ENCODE data around the gene SLC47A1. TPM values are rescaled to one million over a fixed set of nuclear protein-coding genes. Genes with fewer than 3 reads are reported as not detected.
A peak's percentile ranks its signal among the peaks of the same experiment; 100 is the strongest.

The SLC47A1 gene
- total and polyA plus RNA-seq, 2 of the 13 experiments (the other 11 are each of a cell fraction or from before 2014, with no cell fraction given), result 42.1 to 67.5 TPM

DNA sequence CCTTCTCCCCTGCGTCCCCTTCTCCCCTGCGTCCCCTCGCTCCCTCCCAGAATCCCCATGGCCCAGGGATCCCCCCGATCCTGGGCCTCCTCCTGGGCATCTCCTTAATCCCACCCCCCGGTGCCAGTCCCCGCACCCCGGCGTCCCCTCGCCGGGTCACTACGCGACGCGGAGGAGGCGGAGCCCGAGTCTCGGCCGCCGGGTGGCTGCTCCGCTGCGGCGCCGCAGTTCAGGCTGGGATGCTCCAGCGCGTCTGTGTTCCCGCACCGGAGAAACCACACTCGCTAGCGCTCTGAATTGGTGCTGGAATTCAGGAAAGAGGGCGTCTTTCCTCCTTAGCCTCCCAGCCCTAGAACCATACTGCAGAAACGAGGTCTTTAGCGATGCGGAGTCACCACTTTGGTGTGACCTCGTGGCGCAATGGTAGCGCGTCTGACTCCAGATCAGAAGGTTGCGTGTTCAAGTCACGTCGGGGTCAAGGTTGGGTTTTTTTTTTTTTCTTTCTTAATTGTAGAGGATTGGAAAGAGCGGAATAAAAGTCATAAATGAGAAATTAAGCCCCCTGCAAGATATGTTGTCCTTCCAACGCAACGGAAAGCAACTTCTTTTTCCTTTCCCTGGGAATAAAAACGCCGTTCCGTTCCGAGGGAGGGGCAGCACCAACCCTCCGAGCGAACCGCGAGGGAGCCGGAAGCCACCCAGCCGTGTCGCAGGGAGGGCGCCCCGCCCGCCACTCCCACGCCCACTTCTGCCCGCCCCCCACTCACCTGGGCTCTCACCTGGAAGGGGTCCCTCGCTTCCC, 25.7 kb upstream of the SLC47A1 start (continued):
- peak; percentile 88; the same call in 1 of the 2 replicates for TF ChIP-seq CAMTA2 (CRISPR knock-in tag; IDR thresholded peaks at IDR 0.05; ENCODE audit: borderline replicate concordance)
- TF ChIP-seq HDAC2 (CRISPR knock-in tag; IDR thresholded peaks at IDR 0.05), result peak; percentile 72; the same call in 1 of the 2 replicates
- TF ChIP-seq KLF15 (CRISPR knock-in tag; IDR thresholded peaks at IDR 0.05; ENCODE audit: borderline replicate concordance), result 0 out of 2 replicates have a peak, but pooled peaks have one; percentile 51
- TF ChIP-seq SP140L (CRISPR knock-in tag; IDR thresholded peaks at IDR 0.05; ENCODE audit: borderline replicate concordance), result 0 out of 2 replicates have a peak, but pooled peaks have one; percentile 44
- peak; percentile 41; the same call in 1 of the 2 replicates for TF ChIP-seq THRA (CRISPR knock-in tag; IDR thresholded peaks at IDR 0.05; ENCODE audit: borderline replicate concordance)
- 0 out of 2 replicates have a peak, but pooled peaks have one; percentile 41 for TF ChIP-seq BCL3 (CRISPR knock-in tag; IDR thresholded peaks at IDR 0.05)
- TF ChIP-seq, protein P1, sequence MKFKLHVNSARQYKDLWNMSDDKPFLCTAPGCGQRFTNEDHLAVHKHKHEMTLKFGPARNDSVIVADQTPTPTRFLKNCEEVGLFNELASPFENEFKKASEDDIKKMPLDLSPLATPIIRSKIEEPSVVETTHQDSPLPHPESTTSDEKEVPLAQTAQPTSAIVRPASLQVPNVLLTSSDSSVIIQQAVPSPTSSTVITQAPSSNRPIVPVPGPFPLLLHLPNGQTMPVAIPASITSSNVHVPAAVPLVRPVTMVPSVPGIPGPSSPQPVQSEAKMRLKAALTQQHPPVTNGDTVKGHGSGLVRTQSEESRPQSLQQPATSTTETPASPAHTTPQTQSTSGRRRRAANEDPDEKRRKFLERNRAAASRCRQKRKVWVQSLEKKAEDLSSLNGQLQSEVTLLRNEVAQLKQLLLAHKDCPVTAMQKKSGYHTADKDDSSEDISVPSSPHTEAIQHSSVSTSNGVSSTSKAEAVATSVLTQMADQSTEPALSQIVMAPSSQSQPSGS (CRISPR knock-in tag; IDR thresholded peaks at IDR 0.05), result peak; percentile 81
- peak; percentile 35; the same call in 1 of the 2 replicates for TF ChIP-seq HMG20A (CRISPR knock-in tag; IDR thresholded peaks at IDR 0.05; ENCODE audit: borderline replicate concordance)
- no peak for TF ChIP-seq MTF2 (CRISPR knock-in tag; IDR thresholded peaks at IDR 0.05; ENCODE audit: borderline replicate concordance)
- TF ChIP-seq RXRB (CRISPR knock-in tag; IDR thresholded peaks at IDR 0.05; ENCODE audit: borderline replicate concordance), result peak; percentile 67; the same call in 1 of the 2 replicates
- no peak for TF ChIP-seq HDAC6 (IDR thresholded peaks at IDR 0.05; ENCODE audit: low read depth, low read length)
- TF ChIP-seq ZNF772 (CRISPR knock-in tag; IDR thresholded peaks at IDR 0.05), result no peak; the same call in 1 of the 2 replicates
- 0 out of 2 replicates have a peak, but pooled peaks have one; percentile 58 for TF ChIP-seq HBP1 (CRISPR knock-in tag; IDR thresholded peaks at IDR 0.05; ENCODE audit: low read depth)
- TF ChIP-seq ZMYM3 (CRISPR knock-in tag; IDR thresholded peaks at IDR 0.05), result peak; percentile 65; the same call in 1 of the 2 replicates
- TF ChIP-seq ZNF546 (CRISPR knock-in tag; conservative IDR thresholded peaks at IDR 0.05), result 0 out of 2 replicates have a peak, but pooled peaks have one; percentile 33
- no peak for TF ChIP-seq ATM (IDR thresholded peaks at IDR 0.05; ENCODE audit: borderline replicate concordance)
- 0 out of 2 replicates have a peak, but pooled peaks have one; percentile 31 for TF ChIP-seq ZNF589 (CRISPR knock-in tag; conservative IDR thresholded peaks at IDR 0.05)
- peak; percentile 23; the same call in 1 of the 2 replicates for TF ChIP-seq SOX5 (CRISPR knock-in tag; IDR thresholded peaks at IDR 0.05; ENCODE audit: borderline replicate concordance)
- no peak for TF ChIP-seq REL (CRISPR knock-in tag; conservative IDR thresholded peaks at IDR 0.05)
- peak; percentile 48 for TF ChIP-seq KDM1A (CRISPR knock-in tag; IDR thresholded peaks at IDR 0.05)
- 0 out of 2 replicates have a peak, but pooled peaks have one; percentile 16 for TF ChIP-seq KDM4B (CRISPR knock-in tag; IDR thresholded peaks at IDR 0.05)
- no peak for TF ChIP-seq FOXM1 (CRISPR knock-in tag; IDR thresholded peaks at IDR 0.05)
